Measurements from ENCODE around the gene FUNDC2. TPM values are rescaled to one million over a fixed set of nuclear protein-coding genes. Genes with fewer than 3 reads are reported as not detected.
A peak's percentile ranks its signal among the peaks of the same experiment; 100 is the strongest.

FUNDC2 gene
- total and polyA plus RNA-seq, 2 of the 13 experiments (the other 11 are each of a cell fraction or from before 2014, with no cell fraction given) = 65.3 to 109 TPM

- TF ChIP-seq ZNF276 (CRISPR knock-in tag; IDR thresholded peaks at IDR 0.05; ENCODE audit: low read depth) = no peak
- TF ChIP-seq NONO (IDR thresholded peaks at IDR 0.05) = no peak
- peak; percentile 54 for TF ChIP-seq NONO (CRISPR knock-in tag; conservative IDR thresholded peaks at IDR 0.05)
- TF ChIP-seq ZFX (CRISPR knock-in tag; IDR thresholded peaks at IDR 0.05; ENCODE audit: low read depth) = peak; percentile 79
- TF ChIP-seq MXI1 (IDR thresholded peaks at IDR 0.05; ENCODE audit: borderline replicate concordance, low read depth, low read length) = peak; percentile 13; the same call in 1 of the 3 replicates
- TF ChIP-seq KLF12 (CRISPR knock-in tag; IDR thresholded peaks at IDR 0.05; ENCODE audit: borderline replicate concordance) = no peak
- TF ChIP-seq TAF1 (CRISPR knock-in tag; IDR thresholded peaks at IDR 0.05) = peak; percentile 86
- no peak for TF ChIP-seq HNF1B (CRISPR knock-in tag; IDR thresholded peaks at IDR 0.05)
- TF ChIP-seq ZNF142 (CRISPR knock-in tag; IDR thresholded peaks at IDR 0.05) = peak; percentile 30; the same call in 1 of the 2 replicates
- TF ChIP-seq POLR2G (IDR thresholded peaks at IDR 0.05; ENCODE audit: low read depth, low read length) = peak; percentile 85
- TF ChIP-seq CSRNP2 (CRISPR knock-in tag; conservative IDR thresholded peaks at IDR 0.05; ENCODE audit: low read depth) = no peak
- TF ChIP-seq RBFOX2 (IDR thresholded peaks at IDR 0.05; ENCODE audit: low read depth, low read length) = peak; percentile 65
- 0 out of 2 replicates have a peak, but pooled peaks have one; percentile 18 for TF ChIP-seq ZNF83 (CRISPR knock-in tag; IDR thresholded peaks at IDR 0.05; ENCODE audit: borderline replicate concordance)
- TF ChIP-seq NCOA5 (CRISPR knock-in tag; IDR thresholded peaks at IDR 0.05) = no peak
- peak; percentile 53 for TF ChIP-seq NFYB (CRISPR knock-in tag; IDR thresholded peaks at IDR 0.05)
- TF ChIP-seq ZNF224 (CRISPR knock-in tag; IDR thresholded peaks at IDR 0.05) = no peak
- peak; percentile 51; the same call in 1 of the 2 replicates for TF ChIP-seq YEATS4 (CRISPR knock-in tag; IDR thresholded peaks at IDR 0.05; ENCODE audit: borderline replicate concordance)
- peak; percentile 81 for TF ChIP-seq ZFY (CRISPR knock-in tag; IDR thresholded peaks at IDR 0.05)
These were observed 44.5 kb downstream of the FUNDC2 start, which contains the start of the genes BRCC3, CMC4 and MTCP1 (continued) for GRCh38 chrX:155070975-155071693.

Data from HepG2 (cell line).